ENCODE measurements around the gene FXYD6.

The FXYD6 gene

GRCh38 chr11:117857734-117858414 lies 18.6 kb downstream of the FXYD6 start:
- TF ChIP-seq REST (IDR thresholded peaks at IDR 0.05; ENCODE audit: insufficient replicate concordance, low read depth) (no peak), CTCF (IDR thresholded peaks at IDR 0.05; ENCODE audit: insufficient read depth, low read length) (no peak), GABPA (IDR thresholded peaks at IDR 0.05; ENCODE audit: low read depth) (no peak), SPI1 (IDR thresholded peaks at IDR 0.05; ENCODE audit: borderline replicate concordance, low read depth) (no peak), POLR2AphosphoS5 (IDR thresholded peaks at IDR 0.05; ENCODE audit: low read depth) (no peak)
- Histone ChIP-seq H3K27me3 (ENCODE audit: insufficient read depth, poor library complexity, severe bottlenecking) (no peaks in the 10 kb centered on the region), H3K27ac (replicated peaks) (no peak overlapping the region), H3K4me3 (replicated peaks; ENCODE audit: insufficient read depth, low read length) (no peak overlapping the region)
- no peak for DNase-seq (ENCODE audit: low read depth in 1 of 2, low spot score in 1 of 2)

- no peak overlapping the region for H3K27ac ChIP-seq (replicated peaks)
- TF ChIP-seq GABPA (IDR thresholded peaks at IDR 0.05; ENCODE audit: low read depth) = no peak
- TF ChIP-seq SPI1 (IDR thresholded peaks at IDR 0.05; ENCODE audit: borderline replicate concordance, low read depth) = no peak
- TF ChIP-seq CTCF (IDR thresholded peaks at IDR 0.05; ENCODE audit: insufficient read depth, low read length) = no peak
- TF ChIP-seq REST (IDR thresholded peaks at IDR 0.05; ENCODE audit: insufficient replicate concordance, low read depth) = no peak
- no peak for TF ChIP-seq POLR2AphosphoS5 (IDR thresholded peaks at IDR 0.05; ENCODE audit: low read depth)
- no peak overlapping the region for H3K4me3 ChIP-seq (replicated peaks; ENCODE audit: insufficient read depth, low read length)
- DNase-seq (ENCODE audit: low read depth in 1 of 2, low spot score in 1 of 2) = no peak
- no peaks in the 10 kb centered on the region for H3K27me3 ChIP-seq (ENCODE audit: insufficient read depth, poor library complexity, severe bottlenecking)
Observed at GRCh38 chr11:117855912-117856651, 20.4 kb downstream of the FXYD6 start.

GRCh38 chr11:117855186-117855845 lies 21.1 kb downstream of the FXYD6 start:
- DNase-seq (ENCODE audit: low read depth in 1 of 2, low spot score in 1 of 2) = no peak
- no peaks in the 10 kb centered on the region for H3K27me3 ChIP-seq (ENCODE audit: insufficient read depth, poor library complexity, severe bottlenecking)
- H3K4me3 ChIP-seq (replicated peaks; ENCODE audit: insufficient read depth, low read length) = no peak overlapping the region
- TF ChIP-seq POLR2AphosphoS5 (IDR thresholded peaks at IDR 0.05; ENCODE audit: low read depth) = no peak
- H3K27ac ChIP-seq (replicated peaks) = no peak overlapping the region

- DNase-seq (ENCODE audit: low read depth in 1 of 2, low spot score in 1 of 2) = no peak
- Histone ChIP-seq H3K27me3 (ENCODE audit: insufficient read depth, poor library complexity, severe bottlenecking) (no peaks in the 10 kb centered on the region), H3K27ac (replicated peaks) (no peak overlapping the region), H3K4me3 (replicated peaks; ENCODE audit: insufficient read depth, low read length) (no peak overlapping the region)
- TF ChIP-seq POLR2AphosphoS5 (IDR thresholded peaks at IDR 0.05; ENCODE audit: low read depth) (no peak), GABPA (IDR thresholded peaks at IDR 0.05; ENCODE audit: low read depth) (no peak), CTCF (IDR thresholded peaks at IDR 0.05; ENCODE audit: insufficient read depth, low read length) (no peak), SPI1 (IDR thresholded peaks at IDR 0.05; ENCODE audit: borderline replicate concordance, low read depth) (no peak), REST (IDR thresholded peaks at IDR 0.05; ENCODE audit: insufficient replicate concordance, low read depth) (no peak)
Observed at GRCh38 chr11:117852309-117852708, 24.1 kb downstream of the FXYD6 start.
